ENCODE results near the gene NUMB. TPM values are rescaled to one million over a fixed set of nuclear protein-coding genes. Genes with fewer than 3 reads are reported as not detected.

NUMB gene
- total and polyA plus RNA-seq, 12 donors = 18.9 to 42.6 (median 32.0) TPM

DNA sequence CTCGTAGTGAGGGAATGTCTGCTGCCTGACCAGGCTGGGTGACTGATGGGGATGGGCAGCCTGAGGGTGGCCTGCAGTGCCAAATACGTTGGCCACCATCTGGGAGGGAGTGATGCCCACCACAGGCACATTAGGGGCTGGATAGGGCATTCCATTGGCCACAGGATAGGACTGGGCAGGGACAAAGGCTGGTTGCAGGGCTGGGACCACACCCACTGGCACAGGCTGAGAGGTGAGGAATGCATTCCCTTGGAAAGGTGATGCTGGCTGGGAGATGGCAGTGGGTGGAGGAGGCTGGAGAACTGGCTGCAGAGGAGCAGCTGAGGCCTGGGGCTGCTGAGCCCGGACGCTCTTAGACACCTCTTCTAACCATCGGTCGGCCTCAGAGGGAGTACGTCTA, 181.5 kb downstream of the NUMB start:
- no peaks in the 10 kb centered on the region for H3K4me1 ChIP-seq
- H3K36me3 ChIP-seq = peaks cover 0 to 100% (median 39%) of the 10 kb centered on the region in 9 donors
- ATAC-seq (peak in 1 of 8 donors; percentile 22), DNase-seq (no peak)
- H3K4me3 ChIP-seq = no peak overlapping the region
- no peak overlapping the region for H3K27ac ChIP-seq
- no peak for TF ChIP-seq CTCF (IDR thresholded peaks at IDR 0.05)
- 88 to 93% methylated on average over 7 of the region's 7 CpGs for WGBS, 2 donors
- no peaks in the 10 kb centered on the region for H3K9me3 ChIP-seq
- intact Hi-C loops (cut with DNase I) = no loop called here
- no peaks in the 10 kb centered on the region for H3K27me3 ChIP-seq

GRCh38 chr14:73273799-73274198, 184.5 kb downstream of the NUMB start:
- Histone ChIP-seq H3K36me3 (peaks cover 0 to 70% (median 25%) of the 10 kb centered on the region in 9 donors), H3K4me3 (no peak overlapping the region), H3K4me1 (peaks cover 4 to 17% (median 8%) of the 10 kb centered on the region in 9 donors), H3K27me3 (no peaks in the 10 kb centered on the region), H3K27ac (no peak overlapping the region), H3K9me3 (no peaks in the 10 kb centered on the region)
- DNase-seq (no peak), ATAC-seq (no peak)
- no peak for TF ChIP-seq CTCF (IDR thresholded peaks at IDR 0.05)
- intact Hi-C loops (cut with DNase I) = no loop called here
- WGBS, 2 donors = 75 to 85% methylated on average over 4 of the region's 4 CpGs

DNA sequence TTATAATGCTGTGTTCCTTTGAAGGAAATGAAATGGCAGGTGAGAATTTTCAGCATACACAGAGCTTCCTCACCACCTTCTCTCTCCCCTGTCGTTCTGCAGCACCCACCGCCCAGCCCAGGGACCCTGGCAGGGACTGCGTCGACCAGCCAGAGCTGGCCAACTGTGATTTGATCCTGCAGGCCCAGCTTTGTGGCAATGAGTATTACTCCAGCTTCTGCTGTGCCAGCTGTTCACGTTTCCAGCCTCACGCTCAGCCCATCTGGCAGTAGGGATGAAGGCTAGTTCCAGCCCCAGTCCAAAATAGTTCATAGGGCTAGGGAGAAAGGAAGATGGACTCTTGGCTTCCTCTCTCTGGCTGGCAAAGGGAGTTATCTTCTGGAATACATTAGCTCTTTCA, 186.0 kb downstream of the NUMB start:
- Histone ChIP-seq H3K36me3 (peaks cover 0 to 56% (median 20%) of the 10 kb centered on the region in 9 donors), H3K4me3 (no peak overlapping the region), H3K27ac (no peak overlapping the region), H3K9me3 (no peaks in the 10 kb centered on the region), H3K4me1 (peaks cover 4 to 17% (median 8%) of the 10 kb centered on the region in 9 donors), H3K27me3 (no peaks in the 10 kb centered on the region)
- ATAC-seq (no peak), DNase-seq (no peak)
- no peak for TF ChIP-seq CTCF (IDR thresholded peaks at IDR 0.05)
- intact Hi-C loops (cut with DNase I) = no loop called here
- WGBS, 2 donors = 76 to 82% methylated on average over 6 of the region's 6 CpGs

DNA sequence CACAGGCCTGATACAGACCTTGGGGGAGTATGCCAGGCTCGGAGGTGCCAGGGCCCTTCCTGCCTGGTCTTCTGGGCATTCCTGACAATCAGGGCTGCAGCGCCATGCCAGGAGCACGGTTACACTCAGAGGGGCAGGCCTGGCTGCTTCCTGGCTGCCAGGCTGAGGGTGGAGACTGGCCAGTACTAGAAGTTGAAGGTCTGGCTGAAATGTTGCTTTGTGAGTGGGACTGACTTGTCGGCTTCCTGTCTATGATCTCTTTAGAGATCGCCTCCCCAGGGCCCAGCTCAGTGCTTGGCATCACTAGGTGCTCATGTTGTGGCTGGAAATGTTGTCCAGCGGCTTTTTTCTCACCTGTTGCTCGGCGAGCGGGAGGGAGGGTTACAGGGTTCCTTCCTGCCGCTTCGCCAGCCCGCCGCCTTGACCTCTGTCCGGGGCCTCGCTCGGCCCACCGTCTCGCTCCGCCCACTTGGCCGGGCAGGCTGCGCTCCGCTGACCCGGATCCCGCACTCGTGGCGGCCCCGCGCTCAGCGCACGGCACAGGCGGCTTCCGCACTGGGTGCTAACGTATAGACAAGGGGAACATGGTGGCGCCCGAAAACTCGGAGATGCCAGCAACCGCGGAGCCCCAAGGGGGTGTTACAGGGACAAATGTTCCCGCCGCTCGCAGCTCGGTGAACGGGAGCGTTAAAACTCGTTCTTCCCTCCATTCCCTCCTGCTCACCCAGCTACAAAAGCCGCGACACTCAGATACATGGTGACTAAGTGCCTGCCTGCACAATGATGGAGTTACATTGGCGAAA, 188.4 kb downstream of the NUMB start:
- Histone ChIP-seq H3K4me1 (peaks cover 4 to 17% (median 8%) of the 10 kb centered on the region in 9 donors), H3K9me3 (no peaks in the 10 kb centered on the region), H3K27ac (peak overlapping the region in 5 of 10 donors; percentile 9 to 51 (median 22)), H3K36me3 (peaks cover 0 to 32% (median 0%) of the 10 kb centered on the region in 9 donors), H3K4me3 (peak overlapping the region; percentile 25 to 57 (median 48)), H3K27me3 (no peaks in the 10 kb centered on the region)
- TF ChIP-seq CTCF (IDR thresholded peaks at IDR 0.05) = no peak
- WGBS, 2 donors = 8 to 10% methylated on average over 48 of the region's 48 CpGs
- DNase-seq = peak; percentile 31 to 67
- ATAC-seq = peak; percentile 70 to 88 (median 78)
- intact Hi-C loops (cut with DNase I) = no loop called here

Data from heart right ventricle (tissue), 16 donors.